Measurements from ENCODE around the gene USP48.
A peak's percentile ranks its signal among the peaks of the same experiment; 100 is the strongest.

The USP48 gene

GRCh38 chr1:21668232-21668950, 114.6 kb downstream of the USP48 start:
- no peak for DNase-seq (ENCODE audit: low spot score)

- no peak for DNase-seq (ENCODE audit: low spot score)
Observed at GRCh38 chr1:21667348-21668231, 115.4 kb downstream of the USP48 start.

GRCh38 chr1:21666576-21667320, 116.2 kb downstream of the USP48 start:
- DNase-seq (ENCODE audit: low spot score) = no peak

- no peak for DNase-seq (ENCODE audit: low spot score)
Observed at GRCh38 chr1:21665711-21666575, 117.0 kb downstream of the USP48 start.

- no peak for DNase-seq (ENCODE audit: low spot score)
Observed at GRCh38 chr1:21664806-21665588, 118.0 kb downstream of the USP48 start.

- no peak for DNase-seq (ENCODE audit: low spot score)
Observed at GRCh38 chr1:21663951-21664805, 118.8 kb downstream of the USP48 start.

- DNase-seq (ENCODE audit: low spot score) = no peak
Observed at GRCh38 chr1:21663248-21663950, 119.5 kb downstream of the USP48 start.

- DNase-seq (ENCODE audit: low spot score) = no peak
Observed at GRCh38 chr1:21662426-21663247, 120.3 kb downstream of the USP48 start.

GRCh38 chr1:21661886-21662285, 121.1 kb downstream of the USP48 start:
- no peak for DNase-seq (ENCODE audit: low spot score)

GRCh38 chr1:21659924-21660326, 123.0 kb downstream of the USP48 start:
- no peak for DNase-seq (ENCODE audit: low spot score)

GRCh38 chr1:21659099-21659923, 123.6 kb downstream of the USP48 start:
- peak; percentile 89 for DNase-seq (ENCODE audit: low spot score)

GRCh38 chr1:21657456-21658190, 125.3 kb downstream of the USP48 start:
- no peak for DNase-seq (ENCODE audit: low spot score)

- DNase-seq (ENCODE audit: low spot score) = no peak
Observed at GRCh38 chr1:21655748-21656147, 127.2 kb downstream of the USP48 start.

- no peak for DNase-seq (ENCODE audit: low spot score)
Observed at GRCh38 chr1:21655259-21655658, 127.7 kb downstream of the USP48 start.

GRCh38 chr1:21654209-21654608, 128.7 kb downstream of the USP48 start:
- no peak for DNase-seq (ENCODE audit: low spot score)

- DNase-seq (ENCODE audit: low spot score) = no peak
Observed at GRCh38 chr1:21653744-21654100, 129.2 kb downstream of the USP48 start.
